ENCODE results near the gene SV2C.

SV2C gene

DNA sequence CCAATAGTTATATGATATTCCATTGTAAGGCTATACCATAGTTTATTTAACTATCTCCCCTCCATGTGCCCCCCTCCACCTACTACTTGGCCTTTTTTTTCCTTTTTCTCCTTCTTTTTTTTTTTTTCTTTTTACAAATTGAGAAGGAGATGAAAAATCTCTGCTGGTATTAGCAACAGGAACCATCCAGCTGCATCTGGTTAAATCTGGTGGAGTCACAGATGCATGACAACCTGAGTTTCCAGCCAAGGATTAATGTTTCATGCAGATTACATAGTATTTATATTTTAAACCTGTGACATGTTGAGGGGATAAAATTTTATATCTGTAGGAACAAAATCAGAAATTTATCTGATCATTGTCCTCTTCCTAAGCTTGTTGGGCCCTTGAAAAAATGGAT lies 191.4 kb downstream of the SV2C start:
- Histone ChIP-seq H3K36me3 (ENCODE audit: insufficient read depth, low read length) (no peaks in the 10 kb centered on the region), H3K27me3 (ENCODE audit: insufficient read depth, low read length) (peaks cover 3% of the 10 kb centered on the region; the same call in 1 of the 2 replicates), H3K4me1 (ENCODE audit: control insufficient read depth, insufficient read depth, low read length, unreplicated experiment) (no peaks in the 10 kb centered on the region), H3K79me2 (ENCODE audit: control insufficient read depth, insufficient read depth, low read length, unreplicated experiment) (no peaks in the 10 kb centered on the region), H2AFZ (ENCODE audit: low read length, unreplicated experiment) (no peak overlapping the region), H3K4me3 (ENCODE audit: low read depth, low read length) (no peak overlapping the region), H3K27ac (ENCODE audit: low read depth, low read length) (no peak overlapping the region)

GRCh38 chr5:76277736-76278135 lies 194.6 kb downstream of the SV2C start:
- peaks cover 9% of the 10 kb centered on the region; the same call in 1 of the 2 replicates for H3K27me3 ChIP-seq (ENCODE audit: insufficient read depth, low read length)
- H3K4me1 ChIP-seq (ENCODE audit: control insufficient read depth, insufficient read depth, low read length, unreplicated experiment) = no peaks in the 10 kb centered on the region
- H3K79me2 ChIP-seq (ENCODE audit: control insufficient read depth, insufficient read depth, low read length, unreplicated experiment) = no peaks in the 10 kb centered on the region
- H3K36me3 ChIP-seq (ENCODE audit: insufficient read depth, low read length) = no peaks in the 10 kb centered on the region
- no peak overlapping the region for H2AFZ ChIP-seq (ENCODE audit: low read length, unreplicated experiment)
- H3K4me3 ChIP-seq (ENCODE audit: low read depth, low read length) = no peak overlapping the region
- H3K27ac ChIP-seq (ENCODE audit: low read depth, low read length) = no peak overlapping the region

DNA sequence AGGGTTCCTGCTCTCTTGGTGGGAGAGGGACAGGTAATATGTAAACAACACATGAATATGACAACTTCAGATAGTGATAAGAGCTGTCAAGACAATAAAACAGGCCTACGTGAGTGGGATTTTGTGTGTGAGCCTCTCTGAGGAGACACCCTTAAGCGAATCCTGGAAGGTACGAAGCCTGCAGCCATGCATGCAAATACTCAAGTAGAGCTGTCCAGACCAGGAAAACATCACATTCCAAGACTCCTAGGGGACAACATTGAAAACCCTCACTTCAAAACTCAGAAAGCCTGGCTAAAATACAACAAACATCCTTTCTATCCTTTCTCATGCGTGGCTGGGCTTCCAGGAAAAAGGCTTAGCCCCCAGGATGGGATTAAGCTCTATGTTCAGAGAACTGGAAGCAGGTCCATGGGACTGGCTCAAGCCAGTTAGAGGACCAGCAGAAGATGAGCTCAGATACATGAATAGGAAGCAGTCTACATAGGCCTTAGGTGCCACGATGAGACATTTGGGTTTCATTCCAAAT lies 195.1 kb downstream of the SV2C start:
- Histone ChIP-seq H3K79me2 (ENCODE audit: control insufficient read depth, insufficient read depth, low read length, unreplicated experiment) (no peaks in the 10 kb centered on the region), H3K27me3 (ENCODE audit: insufficient read depth, low read length) (peaks cover 9% of the 10 kb centered on the region; the same call in 1 of the 2 replicates), H3K36me3 (ENCODE audit: insufficient read depth, low read length) (no peaks in the 10 kb centered on the region), H2AFZ (ENCODE audit: low read length, unreplicated experiment) (no peak overlapping the region), H3K4me1 (ENCODE audit: control insufficient read depth, insufficient read depth, low read length, unreplicated experiment) (no peaks in the 10 kb centered on the region), H3K4me3 (ENCODE audit: low read depth, low read length) (no peak overlapping the region), H3K27ac (ENCODE audit: low read depth, low read length) (no peak overlapping the region)

- Histone ChIP-seq H2AFZ (ENCODE audit: low read length, unreplicated experiment) (no peak overlapping the region), H3K4me3 (ENCODE audit: low read depth, low read length) (no peak overlapping the region), H3K4me1 (ENCODE audit: control insufficient read depth, insufficient read depth, low read length, unreplicated experiment) (no peaks in the 10 kb centered on the region), H3K36me3 (ENCODE audit: insufficient read depth, low read length) (no peaks in the 10 kb centered on the region), H3K79me2 (ENCODE audit: control insufficient read depth, insufficient read depth, low read length, unreplicated experiment) (no peaks in the 10 kb centered on the region), H3K27me3 (ENCODE audit: insufficient read depth, low read length) (peaks cover 14% of the 10 kb centered on the region; the same call in 1 of the 2 replicates), H3K27ac (ENCODE audit: low read depth, low read length) (no peak overlapping the region)
Observed at GRCh38 chr5:76280494-76280893, 197.3 kb downstream of the SV2C start.

DNA sequence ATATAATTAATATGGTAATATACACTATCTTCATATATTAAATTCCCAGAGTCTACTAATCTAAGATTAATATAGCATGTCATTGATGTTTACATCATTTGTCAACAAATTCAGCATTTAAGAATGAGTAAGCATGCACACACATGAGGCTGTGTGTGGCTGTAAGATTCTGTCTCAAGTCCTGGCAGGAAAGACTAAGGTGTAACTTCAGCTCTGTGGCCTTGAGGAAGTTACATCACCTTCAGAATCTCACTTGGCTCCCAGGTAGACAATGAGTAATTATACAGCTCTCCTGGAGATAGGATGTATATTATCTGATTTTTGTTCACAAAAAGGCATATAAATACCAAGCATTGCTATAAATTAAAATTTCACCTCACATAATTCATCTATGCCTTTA lies 200.5 kb downstream of the SV2C start:
- Histone ChIP-seq H3K4me1 (ENCODE audit: control insufficient read depth, insufficient read depth, low read length, unreplicated experiment) (no peaks in the 10 kb centered on the region), H3K79me2 (ENCODE audit: control insufficient read depth, insufficient read depth, low read length, unreplicated experiment) (no peaks in the 10 kb centered on the region)

GRCh38 chr5:76289692-76290091 lies 206.5 kb downstream of the SV2C start:
- H3K79me2 ChIP-seq (ENCODE audit: control insufficient read depth, insufficient read depth, low read length, unreplicated experiment) = no peaks in the 10 kb centered on the region
- no peaks in the 10 kb centered on the region for H3K36me3 ChIP-seq (ENCODE audit: insufficient read depth, low read length)
- no peak overlapping the region for H2AFZ ChIP-seq (ENCODE audit: low read length, unreplicated experiment)
- no peaks in the 10 kb centered on the region for H3K4me1 ChIP-seq (ENCODE audit: control insufficient read depth, insufficient read depth, low read length, unreplicated experiment)
- H3K27me3 ChIP-seq (ENCODE audit: insufficient read depth, low read length) = 0 out of 2 replicates have a peak, but pooled peaks cover 8% of the 10 kb centered on the region
- H3K4me3 ChIP-seq (ENCODE audit: low read depth, low read length) = no peak overlapping the region
- H3K27ac ChIP-seq (ENCODE audit: low read depth, low read length) = no peak overlapping the region

More for the DNA sequence above, 200.5 kb downstream of the SV2C start:
- Histone ChIP-seq H3K27me3 (ENCODE audit: insufficient read depth, low read length) (peaks cover 17% of the 10 kb centered on the region; the same call in 1 of the 2 replicates), H3K4me3 (ENCODE audit: low read depth, low read length) (no peak overlapping the region), H2AFZ (ENCODE audit: low read length, unreplicated experiment) (no peak overlapping the region), H3K27ac (ENCODE audit: low read depth, low read length) (no peak overlapping the region), H3K36me3 (ENCODE audit: insufficient read depth, low read length) (no peaks in the 10 kb centered on the region)

GRCh38 chr5:76290321-76290757 lies 207.2 kb downstream of the SV2C start:
- Histone ChIP-seq H3K27ac (ENCODE audit: low read depth, low read length) (no peak overlapping the region), H3K4me1 (ENCODE audit: control insufficient read depth, insufficient read depth, low read length, unreplicated experiment) (no peaks in the 10 kb centered on the region), H2AFZ (ENCODE audit: low read length, unreplicated experiment) (no peak overlapping the region), H3K4me3 (ENCODE audit: low read depth, low read length) (no peak overlapping the region), H3K79me2 (ENCODE audit: control insufficient read depth, insufficient read depth, low read length, unreplicated experiment) (no peaks in the 10 kb centered on the region), H3K36me3 (ENCODE audit: insufficient read depth, low read length) (no peaks in the 10 kb centered on the region), H3K27me3 (ENCODE audit: insufficient read depth, low read length) (0 out of 2 replicates have a peak, but pooled peaks cover 4% of the 10 kb centered on the region)

- Histone ChIP-seq H3K4me3 (ENCODE audit: low read depth, low read length) (no peak overlapping the region), H3K4me1 (ENCODE audit: control insufficient read depth, insufficient read depth, low read length, unreplicated experiment) (no peaks in the 10 kb centered on the region), H3K36me3 (ENCODE audit: insufficient read depth, low read length) (no peaks in the 10 kb centered on the region), H2AFZ (ENCODE audit: low read length, unreplicated experiment) (no peak overlapping the region), H3K79me2 (ENCODE audit: control insufficient read depth, insufficient read depth, low read length, unreplicated experiment) (no peaks in the 10 kb centered on the region), H3K27ac (ENCODE audit: low read depth, low read length) (no peak overlapping the region), H3K27me3 (ENCODE audit: insufficient read depth, low read length) (no peaks in the 10 kb centered on the region)
Observed at GRCh38 chr5:76291305-76292077, 208.3 kb downstream of the SV2C start.

DNA sequence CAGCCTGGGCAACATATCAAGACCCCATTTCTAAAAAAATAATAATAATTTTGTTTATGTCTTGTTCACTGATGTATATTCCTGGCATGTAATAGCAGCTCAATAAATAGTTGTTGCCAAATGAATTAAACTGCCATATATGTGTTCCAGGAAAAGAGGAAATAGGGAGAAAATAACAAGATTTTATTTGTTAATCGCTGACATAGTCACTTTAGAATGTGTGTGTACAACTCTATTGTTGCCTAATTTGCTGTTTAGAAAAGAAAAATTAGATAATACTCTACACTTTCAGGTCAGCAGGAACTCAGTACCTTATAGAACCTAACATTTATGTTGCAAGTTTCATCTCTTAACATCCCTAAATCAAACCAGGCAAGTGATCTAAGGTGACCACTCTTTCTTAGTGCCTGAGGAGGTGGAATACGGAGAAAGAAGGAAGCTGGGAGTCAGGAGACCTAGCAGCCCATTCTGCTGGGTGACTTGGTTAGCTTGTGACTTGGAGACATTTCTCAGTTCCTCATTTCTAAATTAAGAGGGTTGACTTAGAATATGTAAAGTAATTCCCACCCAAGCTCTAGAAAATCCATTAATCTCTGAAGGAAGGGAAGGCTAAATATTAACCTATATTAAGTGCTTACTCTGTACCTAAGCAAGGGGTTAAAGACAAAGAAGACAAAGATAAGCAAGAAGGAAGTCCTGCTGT lies 209.6 kb downstream of the SV2C start:
- Histone ChIP-seq H3K36me3 (ENCODE audit: insufficient read depth, low read length) (no peaks in the 10 kb centered on the region), H3K4me3 (ENCODE audit: low read depth, low read length) (no peak overlapping the region), H2AFZ (ENCODE audit: low read length, unreplicated experiment) (no peak overlapping the region), H3K27me3 (ENCODE audit: insufficient read depth, low read length) (peaks cover 6% of the 10 kb centered on the region; the same call in 1 of the 2 replicates), H3K79me2 (ENCODE audit: control insufficient read depth, insufficient read depth, low read length, unreplicated experiment) (no peaks in the 10 kb centered on the region), H3K4me1 (ENCODE audit: control insufficient read depth, insufficient read depth, low read length, unreplicated experiment) (no peaks in the 10 kb centered on the region), H3K27ac (ENCODE audit: low read depth, low read length) (no peak overlapping the region)

DNA sequence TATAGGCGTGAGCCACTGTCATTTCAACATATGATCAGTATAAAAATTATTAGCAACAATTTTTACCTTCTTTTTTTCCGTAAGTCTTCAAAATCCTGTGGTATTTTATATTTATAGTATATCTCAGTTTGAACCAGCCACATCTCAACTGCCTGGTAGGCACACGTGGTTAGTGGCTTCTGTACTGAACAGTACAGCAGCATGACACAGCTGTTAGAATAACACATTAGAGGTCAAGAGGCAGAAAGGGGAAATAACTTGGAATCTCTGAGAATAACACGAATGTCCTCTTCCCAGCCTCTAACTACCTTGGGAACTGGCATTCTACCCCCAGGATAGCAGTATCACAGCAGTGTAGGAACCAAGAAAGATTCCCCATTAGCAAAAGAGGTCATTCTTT lies 211.4 kb downstream of the SV2C start:
- Histone ChIP-seq H3K36me3 (ENCODE audit: insufficient read depth, low read length) (no peaks in the 10 kb centered on the region), H3K27ac (ENCODE audit: low read depth, low read length) (no peak overlapping the region), H3K79me2 (ENCODE audit: control insufficient read depth, insufficient read depth, low read length, unreplicated experiment) (no peaks in the 10 kb centered on the region), H3K4me1 (ENCODE audit: control insufficient read depth, insufficient read depth, low read length, unreplicated experiment) (no peaks in the 10 kb centered on the region), H3K4me3 (ENCODE audit: low read depth, low read length) (no peak overlapping the region), H2AFZ (ENCODE audit: low read length, unreplicated experiment) (no peak overlapping the region), H3K27me3 (ENCODE audit: insufficient read depth, low read length) (peaks cover 10% of the 10 kb centered on the region; the same call in 1 of the 2 replicates)
